Measurements from ENCODE around the gene MAP2.

The MAP2 gene

DNA sequence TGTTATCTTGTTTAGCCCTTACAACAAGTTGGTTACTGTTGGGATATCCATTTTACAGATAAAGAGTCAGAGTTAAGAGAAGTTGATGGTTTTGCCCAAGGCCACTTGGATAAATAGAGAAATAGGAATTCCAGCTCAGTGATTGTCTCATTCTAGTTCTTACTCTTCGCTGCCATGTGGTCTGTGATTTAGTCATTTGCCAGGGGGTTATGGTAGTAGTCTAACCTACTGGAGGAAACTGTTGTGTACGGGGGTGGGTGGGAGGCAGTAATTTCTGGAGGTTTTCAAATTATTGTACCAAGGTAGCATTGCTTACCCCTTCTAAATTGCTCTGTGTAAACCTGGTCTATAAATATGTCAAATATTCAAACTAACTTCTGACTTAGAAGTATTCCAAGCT, 110.4 kb downstream of the MAP2 start:
- DNase-seq: no peak

DNA sequence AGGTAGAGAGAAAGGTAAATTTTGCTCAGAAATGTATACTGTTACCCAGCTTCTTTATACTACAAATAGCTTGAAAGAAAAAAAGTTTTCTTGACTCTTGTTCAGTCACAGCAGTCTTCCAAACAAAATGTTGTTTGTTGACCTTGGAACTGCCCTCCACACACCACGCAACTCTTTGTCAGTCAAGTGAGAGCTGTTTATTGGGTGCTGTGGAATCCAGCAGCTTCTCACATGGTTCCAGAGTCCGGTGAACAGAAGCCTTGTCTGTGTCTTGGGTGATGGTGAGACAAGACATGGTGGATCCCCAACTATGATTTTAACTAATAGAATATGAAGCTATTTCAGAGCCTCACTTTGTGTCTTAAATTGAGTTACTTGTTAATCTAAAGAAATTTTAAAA, 112.5 kb downstream of the MAP2 start:
- DNase-seq: no peak

DNA sequence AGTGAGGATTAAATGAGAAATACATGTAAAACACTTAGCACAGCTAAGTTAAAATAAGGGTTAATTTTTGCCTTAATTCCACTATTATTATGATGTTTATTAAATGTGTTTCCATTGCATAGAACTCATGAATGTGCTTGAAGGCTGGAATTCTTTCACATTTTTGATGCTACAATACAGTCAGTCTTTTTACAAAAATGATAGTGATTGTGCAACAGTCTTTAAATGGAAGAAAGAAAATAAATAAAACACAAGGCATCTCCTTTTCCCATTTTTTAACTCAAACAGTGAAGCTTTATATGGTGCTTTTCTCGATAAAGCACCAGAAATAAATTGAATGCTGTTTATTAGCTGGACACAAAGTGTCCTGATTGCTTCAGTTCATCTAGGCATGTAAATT, 123.9 kb downstream of the MAP2 start:
- no peak for DNase-seq

DNA sequence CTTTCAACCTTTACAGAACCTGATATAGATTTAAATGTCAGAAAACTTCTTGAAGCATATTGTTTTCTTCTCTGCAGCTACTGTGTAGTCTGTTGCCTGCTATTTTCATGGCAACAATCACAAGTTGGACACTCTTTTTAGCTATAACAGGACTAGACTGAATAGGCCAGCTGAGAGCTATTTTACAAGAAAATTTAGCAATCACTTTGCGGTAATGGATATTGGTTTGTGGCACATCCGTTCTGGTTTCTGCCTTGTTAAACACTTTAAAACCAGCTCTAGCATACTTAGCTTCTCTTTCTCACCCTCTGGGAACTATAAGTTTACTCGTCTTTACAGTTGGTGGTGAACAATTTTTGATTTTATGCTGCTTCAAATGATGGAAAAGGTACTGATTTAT, 125.7 kb downstream of the MAP2 start:
- DNase-seq: no peak

DNA sequence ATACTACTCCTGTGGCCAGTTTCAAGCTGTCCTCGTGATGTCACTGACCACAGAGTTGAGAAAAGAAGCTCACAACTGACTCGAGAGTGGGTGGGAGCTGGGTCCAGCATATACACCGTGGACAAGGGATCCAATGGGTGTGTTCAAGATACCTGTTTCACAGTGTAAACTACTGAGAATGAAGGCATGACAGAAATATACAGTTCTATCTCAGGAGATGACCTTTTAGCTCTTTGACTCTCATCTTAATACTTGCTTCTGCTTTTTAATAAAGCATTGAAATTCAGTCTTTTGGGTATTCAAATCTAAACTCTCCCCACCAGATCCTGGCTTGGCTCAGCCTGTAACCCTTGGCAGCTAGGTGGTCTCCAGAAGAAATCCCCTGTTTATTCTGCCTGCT, 130.1 kb downstream of the MAP2 start:
- DNase-seq: no peak

DNA sequence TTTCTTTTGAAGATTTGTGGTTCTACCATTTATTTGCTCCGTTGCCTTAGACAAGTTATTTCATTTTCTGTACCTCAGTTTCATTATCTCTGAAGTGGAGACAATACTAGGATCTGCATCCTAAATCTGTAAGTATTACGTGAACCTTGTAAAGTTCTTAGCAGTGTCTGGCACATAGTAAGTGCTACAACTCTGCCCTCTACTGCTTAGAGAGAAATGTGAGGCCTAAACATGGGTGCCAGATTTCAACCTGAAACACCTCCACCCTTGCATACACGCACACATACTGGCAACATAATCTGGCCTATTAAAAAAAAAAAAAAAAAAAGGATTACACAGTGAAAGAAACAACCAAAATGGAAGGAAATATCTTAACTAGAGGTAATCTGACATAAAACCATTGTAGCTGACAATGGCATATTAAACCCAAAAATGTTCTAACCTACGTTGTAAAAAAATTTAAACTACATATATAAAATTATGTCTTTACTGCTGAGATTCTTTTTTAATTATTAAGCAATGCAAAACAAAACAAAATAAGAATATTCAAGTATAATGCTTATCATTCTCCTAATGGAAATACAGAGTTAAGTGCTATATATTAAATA, 132.6 kb downstream of the MAP2 start:
- peak; percentile 47 for DNase-seq

DNA sequence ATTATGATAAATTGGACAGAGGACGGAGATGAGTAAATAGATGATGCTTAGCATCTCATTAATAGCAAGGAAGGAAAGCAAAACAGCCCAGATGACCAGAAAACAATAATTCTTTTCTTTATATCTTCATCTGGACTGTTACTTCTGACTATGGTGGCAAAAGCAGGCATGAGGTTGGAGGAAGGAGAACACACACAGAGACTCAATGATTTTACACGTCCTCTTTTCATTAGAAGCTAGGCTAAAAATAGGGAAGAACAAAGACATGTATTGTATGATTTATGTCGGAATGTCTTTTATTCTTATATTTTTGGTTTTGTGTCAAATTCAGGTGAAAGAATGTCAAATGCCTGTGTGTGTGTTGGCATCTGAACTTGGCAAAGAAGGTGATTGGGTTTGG, 137.1 kb downstream of the MAP2 start:
- no peak for DNase-seq

DNA sequence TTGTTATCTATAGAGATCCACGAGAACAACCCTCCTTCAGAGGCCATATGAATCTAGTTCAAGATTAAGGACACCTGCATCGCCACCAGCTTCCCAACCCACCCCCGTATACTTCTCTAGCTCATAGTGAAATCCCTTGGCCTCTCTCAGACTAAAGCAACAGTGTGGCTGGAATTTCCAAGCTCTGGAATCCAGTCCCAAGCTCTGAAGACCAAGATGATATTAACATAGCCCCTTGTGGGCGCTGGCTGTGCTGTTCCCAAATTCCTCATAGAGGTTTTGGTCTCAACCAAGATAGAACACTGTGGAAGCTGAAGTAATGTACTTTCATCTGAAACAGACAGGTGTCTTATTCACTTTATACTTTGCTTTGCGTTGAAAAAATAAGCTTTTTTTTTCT, 139.6 kb downstream of the MAP2 start:
- DNase-seq: no peak

DNA sequence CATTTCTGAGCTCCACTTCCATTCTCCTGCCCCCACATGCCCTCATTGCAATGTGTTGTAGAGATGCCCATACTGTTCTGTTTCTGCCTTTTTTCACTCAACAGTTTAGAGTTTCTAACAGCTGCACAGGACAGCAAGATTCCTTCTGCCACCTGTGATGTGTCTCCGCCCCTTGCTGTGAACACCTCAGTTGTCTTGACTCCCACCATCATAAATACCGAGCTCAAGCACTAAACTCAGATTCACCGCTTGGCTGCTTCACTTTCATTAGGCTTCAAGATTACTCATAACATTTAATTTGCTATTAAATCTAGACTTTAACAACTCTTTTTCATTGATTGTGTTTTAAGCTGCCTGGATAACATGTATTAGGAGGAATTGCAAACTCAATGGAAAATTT, 141.0 kb downstream of the MAP2 start:
- DNase-seq: no peak

DNA sequence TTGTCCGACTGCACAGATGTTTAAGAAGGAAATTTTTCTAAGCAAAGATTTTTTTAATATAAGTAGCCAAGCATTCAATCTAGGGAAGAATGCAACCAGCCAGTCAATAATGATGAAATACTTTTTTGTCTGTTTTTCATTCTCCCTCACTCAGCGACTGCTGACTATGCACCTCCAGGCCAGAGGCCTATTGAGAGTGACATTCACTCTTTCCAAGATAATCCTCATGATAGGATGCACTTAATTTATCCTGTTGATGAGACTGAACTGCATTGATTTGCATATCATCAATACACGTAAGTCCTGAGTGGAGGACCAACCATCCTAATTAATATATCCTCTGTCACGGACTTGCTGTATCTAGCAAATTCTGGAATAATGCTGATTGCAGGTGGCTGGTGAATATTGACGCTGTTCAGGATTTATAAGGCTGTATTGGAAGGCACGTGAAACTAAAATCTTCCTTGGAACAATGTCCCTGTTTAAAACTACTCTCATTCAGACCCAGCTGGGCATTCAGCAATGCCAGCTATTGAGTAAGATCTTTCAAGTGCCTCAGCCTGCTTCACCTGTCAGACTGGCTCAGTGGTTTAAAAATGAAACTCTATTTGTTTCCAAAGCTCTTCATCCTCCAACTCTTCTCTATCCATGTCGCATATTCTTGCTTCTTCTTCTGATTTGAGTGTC, 142.2 kb downstream of the MAP2 start:
- DNase-seq: no peak

DNA sequence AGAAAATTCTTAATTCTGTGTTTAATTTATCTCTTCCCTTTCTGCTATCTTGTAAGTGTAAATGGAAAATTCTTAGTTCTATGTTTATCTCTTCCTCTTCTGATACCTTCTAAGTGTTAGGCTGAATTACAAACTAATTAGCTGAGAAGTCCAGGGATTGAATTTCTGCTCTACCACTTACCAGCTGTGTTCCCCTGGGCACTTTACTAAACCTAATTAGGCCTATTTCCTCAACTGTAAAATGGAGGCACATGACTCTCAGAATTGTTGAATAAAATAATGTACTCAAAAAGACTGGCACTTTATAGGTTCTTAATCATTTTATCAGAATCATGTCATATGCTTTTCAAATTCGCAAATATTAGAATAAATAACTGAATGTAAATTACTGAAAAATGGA, 146.3 kb downstream of the MAP2 start:
- no peak for DNase-seq

DNA sequence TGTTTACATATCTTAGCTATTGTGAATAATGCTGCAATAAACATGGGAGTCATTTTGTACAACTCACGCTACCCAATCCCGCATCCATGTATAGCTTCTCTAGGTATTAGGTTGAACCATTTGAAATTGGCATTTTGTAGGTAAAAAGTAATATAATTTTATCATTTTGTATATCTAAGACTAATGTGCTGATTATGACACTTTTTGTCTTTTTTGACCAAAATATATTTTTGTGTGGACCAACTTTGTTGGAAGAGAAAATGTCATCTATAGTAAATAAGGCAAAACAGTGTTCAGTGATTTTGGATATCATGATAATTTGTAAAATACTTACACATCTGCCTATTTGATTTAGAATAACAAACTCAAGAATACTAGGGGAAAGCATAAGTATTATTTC, 150.7 kb downstream of the MAP2 start:
- DNase-seq: no peak

DNA sequence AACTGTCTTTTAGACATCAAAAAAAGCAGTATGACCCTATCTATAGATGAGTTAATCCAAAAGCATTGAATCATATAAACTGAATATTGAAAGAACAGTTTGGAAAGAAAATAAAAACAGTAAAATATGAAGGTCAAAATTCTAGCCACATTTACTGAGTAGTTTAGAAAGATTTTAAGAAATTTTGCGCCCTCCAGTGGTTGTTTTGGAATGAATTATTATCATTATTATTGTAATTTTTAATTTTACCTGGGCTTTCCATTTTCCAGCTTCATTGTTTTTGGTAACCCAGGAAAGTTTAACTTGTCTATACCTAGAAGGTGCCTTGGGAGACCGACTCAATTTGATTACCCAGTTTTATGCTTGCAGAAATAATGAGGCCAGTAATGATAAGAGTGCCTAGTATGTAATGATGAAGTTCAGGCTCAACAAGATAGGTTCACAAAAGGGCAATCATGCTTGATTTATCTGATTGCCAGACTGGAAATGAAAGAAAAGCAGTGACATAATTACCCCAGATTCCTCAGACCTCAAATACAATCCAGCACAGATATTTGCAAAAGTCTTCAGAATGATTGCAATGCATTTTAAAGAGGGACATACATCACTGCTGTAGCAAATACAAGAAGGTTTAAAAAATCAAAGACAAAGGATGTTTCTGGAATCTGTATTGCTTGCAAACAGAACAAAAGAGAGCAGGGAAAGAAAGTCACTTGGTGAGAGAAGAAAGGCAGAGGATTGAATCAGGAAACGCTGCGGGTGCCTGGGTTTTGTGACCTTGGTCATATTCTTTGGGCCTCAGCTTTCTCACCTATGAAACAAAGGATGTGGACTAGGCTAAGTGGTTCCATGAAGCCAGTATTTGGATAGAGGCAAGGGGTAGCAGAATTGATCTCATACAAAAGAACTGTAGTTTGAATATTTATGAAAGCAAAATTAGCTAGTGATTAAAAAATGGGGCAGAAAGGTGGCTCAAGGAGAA, 153.8 kb downstream of the MAP2 start:
- DNase-seq: peak; percentile 16

DNA sequence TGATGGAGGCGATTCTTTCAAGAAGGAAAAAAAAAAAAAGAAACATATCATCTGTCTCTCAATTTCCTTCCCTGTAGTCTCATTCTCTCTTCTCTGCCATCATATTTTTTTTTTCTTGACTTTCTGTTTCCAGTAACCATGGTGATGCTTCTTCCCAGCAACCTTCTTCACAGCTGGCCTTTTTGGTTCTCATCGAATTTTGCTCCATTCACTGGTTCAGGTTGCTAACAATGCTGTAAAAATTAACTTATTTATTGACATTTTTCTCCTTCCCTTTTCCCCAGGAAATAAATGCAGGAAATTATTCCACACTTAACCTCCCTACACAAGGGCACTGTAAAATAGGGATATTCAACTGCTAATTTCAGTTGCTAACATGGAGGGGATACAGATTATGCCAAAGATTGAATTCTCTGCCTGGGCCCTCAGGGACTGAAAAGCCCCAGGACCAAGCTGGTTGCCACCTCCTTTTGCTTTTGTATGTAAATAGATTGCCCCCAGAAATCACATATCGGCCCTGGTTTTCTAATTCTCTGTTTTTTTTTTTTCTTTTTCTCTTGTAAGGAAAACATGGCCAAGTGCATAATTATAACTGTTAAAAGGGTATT, 154.7 kb downstream of the MAP2 start:
- no peak for DNase-seq

DNA sequence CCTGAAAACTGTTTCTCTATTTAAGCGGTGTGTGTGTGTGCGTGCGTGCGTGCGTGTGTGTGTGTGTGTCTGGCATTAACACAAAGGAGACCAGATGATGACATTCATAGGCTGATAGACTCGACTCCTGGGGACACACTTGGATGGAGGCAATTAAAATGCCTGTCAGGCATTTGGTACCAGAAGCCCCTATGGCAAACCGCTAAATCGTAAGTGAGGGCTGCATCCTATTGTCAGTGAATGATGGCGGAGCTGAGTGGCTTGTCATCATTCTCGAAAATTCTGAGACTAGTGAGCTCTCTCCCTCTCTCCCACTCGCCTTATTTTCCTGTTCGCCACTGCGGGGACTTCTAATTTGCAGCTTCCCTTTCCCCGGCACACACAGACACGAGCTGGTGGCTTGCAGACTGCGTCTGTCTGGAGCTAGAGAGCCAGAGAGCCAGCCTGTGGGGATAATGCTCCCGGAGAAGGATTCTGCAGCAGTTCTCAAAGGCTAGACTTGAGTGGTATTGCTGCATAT, 155.4 kb downstream of the MAP2 start:
- peak; percentile 39 for DNase-seq

DNA sequence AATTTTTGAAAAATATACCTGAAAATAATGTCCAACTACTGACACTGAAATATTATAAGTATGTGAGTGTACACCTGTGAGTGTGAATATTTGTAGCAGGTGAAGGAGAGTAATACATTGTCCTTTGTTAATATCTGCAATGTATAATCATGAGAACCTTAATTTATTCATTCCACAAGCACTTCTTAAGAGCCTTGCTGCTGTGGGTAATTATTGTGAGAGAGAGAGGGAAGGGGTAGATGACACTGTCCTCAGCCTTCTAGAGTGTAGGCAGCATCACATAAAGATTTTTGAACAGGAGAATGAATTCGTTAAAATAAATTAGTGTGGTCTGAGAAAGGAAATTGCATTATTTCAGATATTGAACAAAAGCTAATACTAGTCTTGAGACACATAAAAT, 157.2 kb downstream of the MAP2 start:
- DNase-seq: no peak

DNA sequence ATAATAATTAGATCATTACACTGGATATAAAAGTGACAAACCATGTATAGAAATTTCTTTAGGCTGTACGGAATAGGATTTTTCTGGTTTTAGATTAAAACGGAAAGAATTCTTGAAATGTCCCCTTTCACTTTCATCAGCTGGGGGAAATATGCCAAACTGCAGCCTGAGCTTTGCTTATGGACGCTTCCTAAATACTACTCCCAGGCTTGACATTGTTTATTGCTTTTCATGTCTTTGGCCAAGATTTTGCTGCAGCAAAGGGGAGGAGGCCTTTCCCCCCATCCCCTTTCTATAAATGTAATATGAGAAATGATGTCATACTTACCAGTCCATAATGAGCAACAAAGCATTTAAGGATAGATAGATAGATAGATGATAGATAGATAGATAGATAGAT, 158.4 kb downstream of the MAP2 start:
- peak; percentile 4 for DNase-seq

DNA sequence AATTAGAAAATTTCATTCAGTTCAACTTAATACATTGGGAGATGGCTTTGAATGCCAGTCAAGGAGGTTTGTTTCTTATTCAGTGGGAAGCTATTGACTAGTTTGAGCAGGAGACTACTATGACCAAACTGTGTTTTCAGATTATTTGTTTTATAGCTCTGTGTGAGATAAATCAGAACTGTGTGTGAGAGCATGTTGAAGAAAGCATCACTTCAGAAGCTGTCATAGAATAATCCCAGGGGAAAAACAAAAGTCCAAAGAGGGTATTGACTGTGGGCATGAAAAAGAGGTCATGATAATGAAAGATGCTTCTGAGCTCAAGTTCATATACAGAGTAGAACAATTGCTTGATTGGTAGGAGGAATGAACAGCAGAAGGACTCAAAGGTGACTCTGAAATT, 160.6 kb downstream of the MAP2 start:
- no peak for DNase-seq

DNA sequence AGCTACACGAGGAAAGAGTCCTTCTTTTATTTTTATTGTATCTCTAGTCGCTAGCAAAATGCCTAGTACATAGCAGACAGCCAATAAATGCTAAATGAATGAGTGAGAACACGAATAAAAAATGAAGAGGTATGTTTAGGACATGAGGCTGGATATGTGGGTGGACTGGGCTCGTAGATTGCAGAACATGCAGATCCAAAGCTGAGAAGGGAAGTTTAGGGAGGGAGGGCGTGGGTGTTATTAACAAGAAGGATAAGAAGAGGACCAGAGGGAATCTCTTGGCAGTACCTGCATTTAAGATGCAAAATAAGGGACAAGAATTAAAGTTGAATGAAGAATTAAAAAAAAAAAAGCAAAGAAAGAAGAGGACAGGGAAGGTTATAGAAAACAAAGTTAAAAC, 161.1 kb downstream of the MAP2 start:
- DNase-seq: no peak

DNA sequence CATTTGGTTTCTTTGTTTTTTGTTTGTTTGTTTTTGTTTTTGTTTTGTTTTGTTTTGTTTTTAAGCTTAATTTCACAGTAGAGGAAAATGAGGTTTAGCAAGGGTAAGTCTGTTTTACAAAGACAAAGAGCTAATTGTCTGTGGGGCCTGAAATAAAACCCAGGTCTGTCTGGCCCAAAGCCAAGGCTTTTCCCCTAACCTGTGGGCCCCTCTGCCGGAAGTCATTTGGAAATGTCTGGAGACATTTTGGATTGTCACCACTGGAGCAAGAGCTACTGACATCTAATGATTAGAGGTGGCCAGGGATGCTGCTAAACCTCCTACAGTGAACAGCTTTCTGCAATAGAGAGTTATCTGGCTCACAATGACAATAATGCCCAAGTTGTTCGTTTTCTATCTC, 167.2 kb downstream of the MAP2 start:
- DNase-seq: no peak

DNA sequence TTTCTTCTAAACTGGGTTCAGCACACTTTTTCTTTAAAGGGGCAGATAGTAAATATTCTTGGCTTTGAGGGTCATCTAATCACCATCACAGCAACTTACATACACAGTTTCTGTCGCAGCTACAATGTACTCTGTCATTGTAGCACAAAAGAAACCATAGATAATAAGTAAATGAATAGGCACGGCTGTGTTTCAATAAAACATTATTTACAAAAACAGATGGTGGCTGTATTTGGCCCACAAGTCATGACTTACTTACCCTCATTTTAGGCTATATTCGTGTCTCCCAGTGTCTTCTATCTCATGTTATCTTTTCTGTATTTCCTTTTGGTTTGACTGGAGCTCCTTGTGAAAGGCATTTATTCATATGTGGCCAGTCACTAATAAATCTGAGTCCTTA, 168.3 kb downstream of the MAP2 start:
- DNase-seq: no peak

DNA sequence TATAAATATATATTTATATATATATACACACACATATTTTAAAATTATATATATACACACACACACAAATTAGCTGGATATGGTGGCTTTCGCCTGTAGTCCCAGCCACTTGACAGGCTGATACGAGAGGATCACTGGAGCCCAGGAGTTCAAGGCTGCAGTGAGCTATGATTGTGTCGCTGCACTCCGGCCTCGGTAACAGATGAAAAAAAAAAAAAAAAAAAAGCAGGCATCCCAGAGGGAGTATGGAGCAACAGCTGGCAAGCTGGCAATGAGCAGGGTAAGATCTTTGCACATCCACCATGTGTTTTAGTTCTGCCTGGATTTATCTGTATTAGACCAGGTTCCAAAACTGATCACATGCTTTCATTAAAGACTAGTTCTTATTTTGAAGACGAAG, 170.1 kb downstream of the MAP2 start:
- no peak for DNase-seq

DNA sequence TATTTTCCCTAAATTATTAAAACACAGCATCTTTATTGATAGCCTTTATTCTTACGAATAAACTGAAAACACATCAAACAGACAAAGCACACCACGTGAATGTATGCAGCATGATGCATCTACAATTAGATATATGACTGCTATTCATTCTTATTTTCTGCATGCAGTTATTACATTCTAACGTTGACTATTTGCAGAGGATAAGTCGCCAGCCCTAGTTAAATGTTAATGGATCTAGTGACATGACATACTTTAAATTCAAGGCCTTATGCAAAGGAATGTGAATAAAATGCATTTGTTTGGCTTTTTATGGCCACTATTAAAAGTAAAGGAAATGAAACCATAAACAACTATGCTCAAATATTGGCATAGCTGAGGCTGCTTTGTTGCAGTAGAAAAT, 172.4 kb downstream of the MAP2 start:
- DNase-seq: no peak

Data from fibroblast of skin of right biceps (primary cell).